Panc1 (cell line): Measurements from ENCODE around the gene KDM3B.

Experiments used
- CTCF ChIP-seq: fragments of 450-650 bp; IDR thresholded peaks from 2 replicates; pipeline ENCODE4 v1.5.1; 2017; ENCODE audit warnings: mild to moderate bottlenecking
- POLR2AphosphoS5 ChIP-seq: IDR thresholded peaks from 2 replicates; pipeline ENCODE4 v1.6.1; 2012; ENCODE audit warnings: mild to moderate bottlenecking, low read depth, low read length, moderate library complexity

DNA sequence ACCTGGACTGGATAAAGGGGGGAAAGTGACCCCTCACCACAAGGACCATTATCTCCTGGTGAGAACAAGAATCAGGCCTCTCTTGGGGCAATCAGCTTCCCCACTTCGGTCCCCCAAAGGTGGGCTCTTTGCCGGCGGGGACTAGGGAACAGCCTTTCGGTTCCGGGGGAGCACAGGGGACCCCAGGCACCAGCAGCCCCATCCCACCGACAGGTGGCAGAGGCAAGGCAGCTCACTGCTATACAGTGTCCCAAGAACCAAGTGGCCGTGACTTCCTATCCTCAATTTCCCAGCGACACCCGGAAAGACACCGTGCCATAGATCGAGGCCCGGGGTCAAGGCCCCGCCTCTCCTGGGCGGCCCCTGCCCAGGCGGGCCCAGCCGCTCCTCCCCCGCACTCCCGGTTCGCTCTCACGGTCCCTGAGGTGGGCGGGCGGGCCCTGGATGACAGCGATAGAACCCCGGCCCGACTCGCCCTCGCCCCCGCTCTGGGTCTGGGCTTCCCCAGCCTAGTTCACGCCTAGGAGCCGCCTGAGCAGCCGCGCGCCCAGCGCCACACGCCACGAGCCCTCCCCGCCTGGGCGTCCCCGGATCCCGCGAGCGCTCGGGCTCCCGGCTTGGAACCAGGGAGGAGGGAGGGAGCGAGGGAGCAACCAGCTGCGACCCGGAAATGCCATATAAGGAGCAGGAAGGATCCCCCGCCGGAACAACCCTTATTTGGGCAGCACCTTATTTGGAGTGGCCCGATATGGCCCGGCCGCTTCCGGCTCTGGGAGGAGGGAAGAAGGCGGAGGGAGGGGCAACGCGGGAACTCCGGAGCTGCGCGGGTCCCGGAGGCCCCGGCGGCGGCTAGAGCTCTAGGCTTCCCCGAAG is 112.1 kb downstream of the KDM3B start:
- TF ChIP-seq CTCF (no peak; the same call in none of the 2 replicates), POLR2AphosphoS5 (0 out of 2 replicates have a peak, but pooled peaks have one; percentile 17)
